HG02588 (cell line): ENCODE results near the gene MOV10L1.
"Not testable (repeated sequence)": the region's sequence is repeated elsewhere in the genome, so short reads cannot be mapped to it uniquely, and the experiment has no call there.

Experiments used
- ATAC-seq: cut with Tn5 transposase; IDR thresholded peaks from one replicate; pipeline ENCODE4 v1.9.1; 2021; ENCODE audit warnings: mild to moderate bottlenecking, moderate library complexity; ENCODE audit not compliant: unreplicated experiment

MOV10L1 gene

DNA sequence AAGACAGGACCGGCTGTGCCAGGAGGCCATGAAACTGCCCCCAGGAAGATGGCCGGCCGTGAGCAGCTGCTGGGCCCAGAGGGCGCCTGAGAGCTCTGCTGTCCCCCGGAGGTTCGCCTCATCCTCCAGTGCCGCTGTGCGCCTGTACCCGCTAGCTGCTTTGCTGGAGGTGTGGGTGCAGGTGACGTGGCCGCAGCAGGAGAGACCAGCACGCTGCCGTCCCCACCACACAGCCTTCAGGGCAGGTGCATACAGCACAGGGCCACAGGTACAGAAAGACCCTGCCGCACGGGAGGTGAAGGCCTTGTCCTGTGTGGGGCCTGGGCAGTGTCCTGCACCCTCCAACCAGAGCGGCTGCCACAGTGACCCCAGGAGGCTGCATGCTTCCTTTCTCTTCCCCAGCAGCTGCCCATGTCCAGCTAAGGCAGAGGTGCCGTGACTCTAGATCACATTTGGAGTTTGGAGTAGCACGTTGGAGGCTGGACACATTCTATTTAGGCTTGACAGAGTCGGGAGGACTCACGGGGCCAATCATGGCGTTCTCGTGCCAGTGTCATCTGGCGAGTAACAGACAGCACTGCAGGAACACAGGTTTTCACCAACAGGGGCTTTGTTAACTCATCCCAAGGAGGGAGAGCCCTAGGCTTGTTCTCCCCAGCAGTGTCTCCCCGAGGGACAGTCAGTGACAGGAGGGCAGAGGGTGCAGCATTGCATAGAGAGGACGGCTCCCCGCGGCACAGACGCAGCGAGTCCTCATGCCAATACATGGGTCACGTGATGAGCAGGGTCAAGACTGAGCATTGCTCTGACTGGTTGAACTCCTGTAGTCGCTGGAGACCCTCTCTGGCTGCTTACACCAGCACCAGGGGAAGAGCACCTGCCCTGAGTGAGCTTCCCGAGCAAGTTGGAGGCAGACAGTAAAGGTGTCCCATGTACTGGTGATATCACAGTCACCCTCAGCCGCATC is 62.0 kb downstream of the MOV10L1 start:
- ATAC-seq = no peak

DNA sequence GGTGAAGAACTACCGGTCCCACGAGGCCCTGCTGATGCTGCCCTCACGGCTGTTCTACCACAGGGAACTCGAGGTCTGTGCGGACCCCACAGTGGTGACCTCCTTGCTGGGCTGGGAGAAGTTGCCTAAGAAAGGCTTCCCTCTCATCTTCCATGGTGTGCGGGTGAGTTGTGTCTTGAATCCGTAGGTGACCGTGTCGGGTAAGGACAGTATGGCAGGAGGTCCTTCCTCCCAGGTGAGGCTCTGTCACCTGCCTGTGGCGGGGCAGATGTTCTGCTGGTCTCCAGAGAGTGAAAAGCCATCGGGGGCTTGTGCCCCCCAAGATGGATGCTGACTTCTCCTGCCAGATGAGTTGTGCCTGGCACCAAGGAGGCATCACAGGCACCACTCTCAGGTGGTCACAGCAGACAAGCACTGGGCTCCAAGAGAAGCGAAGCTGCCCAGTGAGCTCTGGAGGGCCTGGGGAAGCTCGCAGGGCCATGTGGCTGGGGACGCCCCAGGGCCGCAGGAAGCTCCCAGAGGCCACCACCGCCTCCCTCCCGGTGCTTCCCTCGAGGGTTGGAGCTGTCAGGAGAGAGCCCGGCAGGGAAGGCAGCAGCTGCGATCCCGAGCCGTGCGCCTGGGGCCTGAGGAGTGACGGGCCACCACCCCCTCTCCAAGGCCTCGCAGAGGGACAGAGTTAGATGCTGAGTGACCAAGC is 63.4 kb downstream of the MOV10L1 start:
- ATAC-seq = no peak

DNA sequence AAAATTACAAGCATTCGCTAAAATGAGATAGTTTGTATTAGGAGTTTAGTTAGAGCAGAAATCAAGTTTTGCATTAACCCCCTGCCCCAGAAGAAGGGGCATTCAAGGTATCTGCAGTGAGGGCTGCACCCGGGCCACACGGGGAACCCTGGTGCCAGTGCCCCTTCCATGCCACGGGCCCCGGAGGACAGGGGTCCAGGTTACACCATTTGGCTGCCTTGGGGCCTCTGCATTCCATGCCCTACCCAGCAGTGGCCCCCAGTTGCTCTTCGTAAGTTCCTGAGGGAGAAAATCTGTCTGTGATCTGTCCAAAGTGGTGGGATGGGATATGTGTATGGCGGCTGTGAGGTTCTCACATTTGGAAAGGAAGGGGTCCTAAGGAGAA is 63.9 kb downstream of the MOV10L1 start:
- no peak for ATAC-seq

DNA sequence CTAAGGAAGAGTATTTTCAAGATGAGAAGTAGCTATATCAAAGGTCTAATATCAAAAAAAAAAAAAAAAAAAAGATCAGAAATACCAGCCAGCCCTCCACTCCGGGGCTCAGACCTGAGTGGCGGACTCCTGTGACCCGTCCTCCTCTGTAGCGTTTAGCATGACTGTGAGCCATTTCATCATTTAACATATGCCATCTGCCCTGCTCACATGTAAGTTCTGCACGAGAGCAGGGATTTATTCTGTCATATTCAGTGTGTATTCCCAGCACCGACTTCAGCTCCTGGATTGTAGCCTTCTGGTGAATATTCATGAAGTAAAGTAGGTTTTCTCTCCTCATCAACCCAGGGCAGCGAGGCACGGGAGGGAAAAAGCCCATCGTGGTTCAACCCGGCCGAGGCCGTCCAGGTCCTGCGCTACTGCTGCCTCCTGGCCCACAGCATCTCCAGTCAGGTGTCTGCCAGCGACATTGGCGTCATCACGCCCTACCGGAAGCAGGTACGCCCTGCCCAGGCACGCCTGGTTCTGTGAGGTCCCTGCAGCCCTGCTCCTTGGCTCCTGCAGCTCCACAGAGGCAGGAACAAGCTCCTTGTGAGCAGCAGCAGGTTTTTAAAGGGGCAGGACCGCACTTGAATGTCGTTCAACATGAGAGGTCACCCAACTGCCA is 68.0 kb downstream of the MOV10L1 start:
- ATAC-seq = no peak

DNA sequence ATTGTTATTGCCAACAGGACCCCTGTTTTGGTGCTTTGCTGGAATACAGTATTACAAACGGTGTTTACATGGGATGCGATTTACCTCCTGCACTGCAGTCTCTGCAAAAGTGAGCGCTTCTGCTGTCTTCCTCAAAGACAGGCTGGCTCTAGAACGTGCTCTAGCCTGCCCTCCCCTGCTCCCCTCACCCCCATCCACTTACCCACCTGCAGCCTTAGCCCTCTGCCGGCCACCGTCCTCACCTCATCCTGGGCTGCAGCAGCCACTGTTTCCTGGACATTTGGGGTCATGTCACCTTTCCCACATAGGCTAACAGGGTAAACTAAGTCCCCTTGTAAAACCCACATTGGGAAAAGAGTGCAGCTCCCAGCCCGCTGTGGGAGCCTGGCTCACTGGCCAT is 71.1 kb downstream of the MOV10L1 start:
- ATAC-seq = no peak

DNA sequence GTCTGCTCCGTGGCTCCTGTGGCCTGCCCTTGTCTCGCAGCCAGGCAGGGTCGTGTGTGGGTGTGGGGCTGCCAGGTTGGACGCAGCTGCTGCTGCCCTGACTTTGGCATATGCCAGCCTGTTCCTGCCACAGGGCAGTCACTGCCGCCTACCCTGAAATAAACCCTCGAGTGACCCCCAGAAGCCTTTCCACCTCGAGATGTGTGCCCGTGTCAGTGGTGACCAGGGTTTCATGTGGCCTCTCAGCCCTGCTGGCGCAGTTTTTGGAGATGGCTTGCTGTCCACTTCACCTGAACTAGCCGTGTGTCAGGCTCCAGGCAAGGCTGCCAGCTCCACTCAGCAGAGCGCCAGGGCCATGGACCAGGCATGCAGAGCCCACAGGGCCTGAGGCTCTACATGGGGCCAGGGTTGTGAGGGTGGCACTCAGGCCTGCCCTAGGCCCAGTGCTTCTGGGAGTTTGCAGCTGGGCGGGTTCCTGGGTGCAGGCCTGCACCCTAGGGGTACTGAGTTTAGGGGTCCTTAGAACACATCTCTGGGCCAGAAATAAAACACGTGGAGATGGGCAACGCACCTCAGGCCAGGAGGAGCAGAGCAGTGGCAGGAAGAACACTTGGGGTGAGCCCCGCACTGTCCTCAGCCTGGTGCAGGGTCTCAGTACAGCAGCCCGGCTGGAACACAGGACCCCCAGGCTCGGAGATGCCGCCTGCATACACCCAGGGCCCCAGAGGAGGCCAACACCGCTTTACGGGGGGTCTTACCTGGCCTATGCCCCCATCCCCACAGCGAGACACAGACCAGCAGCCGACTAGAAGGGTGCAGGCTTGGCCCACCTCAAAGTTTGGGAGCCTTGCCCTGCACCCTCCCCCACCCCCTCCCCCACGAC is 71.9 kb downstream of the MOV10L1 start:
- no peak for ATAC-seq

DNA sequence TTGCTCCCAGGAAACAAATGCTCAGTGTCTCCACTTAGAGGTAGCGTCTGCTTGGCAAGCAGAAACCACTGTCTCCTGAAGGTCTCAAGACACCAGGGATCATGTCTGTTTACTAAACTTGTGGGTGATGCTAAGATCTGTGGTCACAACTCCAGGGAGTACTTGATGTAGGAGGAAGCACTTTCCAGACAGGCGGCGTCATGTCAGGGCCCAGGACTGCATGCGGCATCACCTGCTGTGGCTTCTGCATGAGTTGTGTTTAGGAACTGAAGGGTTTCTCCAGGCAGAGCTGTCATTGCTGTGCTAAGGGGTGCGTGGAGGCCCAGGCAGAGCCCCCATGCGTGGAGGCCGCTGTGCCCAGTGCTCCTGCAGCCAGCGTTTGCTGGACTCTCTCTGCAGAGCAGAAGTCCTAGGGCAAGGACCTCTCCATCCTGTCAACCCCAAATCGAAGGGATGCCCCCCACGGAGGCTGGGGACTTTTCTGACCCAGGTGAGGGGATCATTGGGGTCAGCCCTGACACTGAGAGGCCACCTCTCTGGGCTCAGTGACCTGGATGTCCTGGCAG is 72.7 kb downstream of the MOV10L1 start:
- ATAC-seq = no peak

DNA sequence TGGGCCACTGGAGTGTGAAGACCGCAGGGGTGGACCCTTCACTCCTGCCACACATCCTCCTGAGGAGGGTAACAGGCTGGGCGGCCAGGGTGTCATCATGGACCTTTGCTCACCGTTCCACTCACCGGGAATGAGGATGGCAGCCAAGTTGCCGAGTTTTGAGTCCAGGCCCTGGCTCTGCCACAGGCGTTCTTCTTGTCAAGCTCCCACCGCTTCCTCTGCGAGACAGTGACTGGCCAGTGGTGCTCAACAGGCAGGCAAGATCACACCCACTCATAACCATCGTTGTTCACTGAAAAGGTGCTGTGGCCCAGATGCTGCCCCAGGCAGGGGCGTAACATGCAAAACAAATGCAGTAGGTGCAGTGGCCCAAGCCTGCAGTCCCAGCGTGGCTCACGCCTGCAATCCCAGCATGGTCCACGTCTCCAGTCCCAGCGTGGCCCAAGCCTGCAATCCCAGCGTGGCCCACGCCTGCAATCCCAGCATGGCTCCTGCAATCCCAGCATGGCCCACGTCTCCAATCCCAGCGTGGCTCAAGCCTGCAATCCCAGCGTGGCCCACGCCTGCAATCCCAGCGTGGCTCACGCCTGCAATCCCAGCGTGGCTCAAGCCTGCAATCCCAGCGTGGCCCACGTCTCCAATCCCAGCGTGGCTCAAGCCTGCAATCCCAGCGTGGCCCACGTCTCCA is 75.8 kb downstream of the MOV10L1 start:
- no peak for ATAC-seq

DNA sequence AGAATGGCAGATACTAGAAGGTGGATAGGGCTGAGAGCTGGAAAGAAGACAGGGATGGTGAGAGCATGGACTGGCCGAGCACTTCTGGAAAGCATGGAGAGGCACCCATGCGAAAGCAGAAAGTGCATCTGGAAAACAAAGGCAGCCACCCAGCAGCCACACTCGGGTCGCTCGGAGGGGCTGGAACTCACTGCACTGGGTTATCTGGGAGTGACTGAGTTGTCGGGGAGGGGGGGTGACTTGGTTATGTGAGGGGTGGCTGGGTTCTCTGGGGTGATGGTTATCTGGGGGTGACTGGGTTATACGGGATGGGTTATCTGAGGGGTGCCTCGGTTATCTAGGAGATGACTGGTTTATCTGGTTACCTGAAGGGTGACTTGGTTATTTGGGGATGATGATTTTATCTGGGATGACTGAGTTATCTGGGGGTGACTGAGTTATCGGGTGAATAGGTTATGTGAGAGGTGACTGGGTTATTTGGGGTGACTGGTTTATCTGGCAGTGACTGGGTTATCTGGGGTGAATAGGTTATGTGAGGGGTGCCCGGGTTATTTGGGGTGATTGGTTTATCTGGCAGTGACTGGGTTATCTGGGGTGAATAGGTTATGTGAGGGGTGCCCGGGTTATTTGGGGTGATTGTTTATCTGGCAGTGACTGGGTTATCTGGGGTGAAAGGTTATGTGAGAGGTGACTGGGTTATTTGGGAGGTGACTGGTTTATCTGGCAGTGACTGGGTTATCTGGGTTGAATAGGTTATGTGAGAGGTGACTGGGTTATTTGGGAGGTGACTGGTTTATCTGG is 78.1 kb downstream of the MOV10L1 start:
- no peak for ATAC-seq

DNA sequence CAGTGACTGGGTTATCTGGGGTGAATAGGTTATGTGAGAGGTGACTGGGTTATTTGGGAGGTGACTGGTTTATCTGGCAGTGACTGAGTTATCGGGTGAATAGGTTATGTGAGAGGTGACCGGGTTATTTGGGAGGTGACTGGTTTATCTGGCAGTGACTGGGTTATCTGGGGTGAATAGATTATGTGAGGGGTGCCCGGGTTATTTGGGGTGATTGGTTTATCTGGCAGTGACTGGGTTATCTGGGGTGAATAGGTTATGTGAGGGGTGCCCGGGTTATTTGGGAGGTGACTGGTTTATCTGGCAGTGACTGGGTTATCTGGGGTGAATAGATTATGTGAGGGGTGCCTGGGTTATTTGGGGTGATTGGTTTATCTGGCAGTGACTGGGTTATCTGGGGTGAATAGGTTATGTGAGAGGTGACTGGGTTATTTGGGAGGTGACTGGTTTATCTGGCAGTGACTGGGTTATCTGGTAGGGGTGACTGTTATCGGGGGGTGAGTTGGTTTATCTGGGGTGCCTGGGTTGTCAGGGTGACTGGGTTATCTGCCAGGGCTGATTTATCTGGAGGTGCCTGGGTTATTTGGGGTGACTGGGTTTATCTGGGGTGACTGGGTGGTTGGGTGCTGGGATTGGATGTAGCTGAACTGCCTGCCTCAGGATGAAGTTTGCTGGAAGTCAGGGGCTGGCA is 78.8 kb downstream of the MOV10L1 start:
- not testable (repeated sequence) for ATAC-seq

DNA sequence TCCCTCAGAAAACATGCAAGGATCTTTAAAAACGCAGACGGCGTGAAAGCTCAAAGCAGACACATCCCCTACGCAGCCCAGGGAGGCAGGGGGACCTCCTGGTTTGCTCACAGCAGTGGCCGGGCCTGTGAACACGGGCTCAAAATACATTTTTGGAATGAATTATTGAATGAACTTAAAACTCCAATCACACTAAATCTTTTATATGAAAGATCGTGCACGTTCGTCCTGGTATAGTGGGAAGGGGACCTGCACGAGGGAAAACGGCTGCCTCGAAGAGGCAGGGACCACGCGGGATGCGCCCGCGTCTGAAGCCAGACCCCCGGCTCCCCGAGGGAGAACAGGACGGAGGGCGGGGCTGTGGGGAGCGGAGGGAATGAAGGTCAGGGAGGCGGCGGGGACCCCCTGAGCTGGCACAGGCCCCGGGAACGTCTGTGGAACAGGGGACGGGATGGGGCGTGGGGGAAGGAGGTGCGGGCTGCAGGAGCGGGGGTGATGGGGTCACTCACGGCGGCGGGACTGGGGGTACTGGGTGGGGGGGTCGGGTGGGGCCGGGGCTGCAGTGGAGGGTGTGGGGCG is 79.5 kb downstream of the MOV10L1 start:
- no peak for ATAC-seq

DNA sequence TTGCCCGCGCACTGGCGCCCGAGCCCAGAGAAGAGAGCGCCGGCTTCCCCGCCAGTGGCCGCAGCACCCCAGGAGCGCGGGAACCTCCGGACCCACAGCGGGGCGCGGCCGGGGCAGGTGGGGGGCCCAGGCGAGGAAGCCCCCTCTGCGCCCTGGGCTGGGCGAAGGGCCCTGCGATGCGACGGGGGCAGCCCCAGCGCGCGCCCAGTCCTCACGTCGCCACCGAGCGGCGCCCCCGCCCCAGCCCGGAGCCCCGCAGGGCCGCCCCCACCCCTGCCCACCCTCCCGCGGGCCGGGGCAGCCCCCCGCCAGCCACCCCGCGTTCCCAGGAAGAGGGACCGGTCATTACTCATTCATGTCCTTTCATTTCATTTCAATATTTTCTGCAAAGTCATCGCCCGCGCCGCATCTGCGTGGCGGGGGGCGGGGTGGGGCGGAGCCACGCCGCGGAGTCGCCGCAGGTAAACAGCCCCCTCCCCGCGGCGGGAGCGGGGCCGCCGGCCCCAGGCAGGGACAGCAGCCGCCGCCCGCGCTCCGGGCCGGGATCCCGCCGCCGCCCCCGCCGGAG is 80.1 kb downstream of the MOV10L1 start:
- ATAC-seq = no peak

DNA sequence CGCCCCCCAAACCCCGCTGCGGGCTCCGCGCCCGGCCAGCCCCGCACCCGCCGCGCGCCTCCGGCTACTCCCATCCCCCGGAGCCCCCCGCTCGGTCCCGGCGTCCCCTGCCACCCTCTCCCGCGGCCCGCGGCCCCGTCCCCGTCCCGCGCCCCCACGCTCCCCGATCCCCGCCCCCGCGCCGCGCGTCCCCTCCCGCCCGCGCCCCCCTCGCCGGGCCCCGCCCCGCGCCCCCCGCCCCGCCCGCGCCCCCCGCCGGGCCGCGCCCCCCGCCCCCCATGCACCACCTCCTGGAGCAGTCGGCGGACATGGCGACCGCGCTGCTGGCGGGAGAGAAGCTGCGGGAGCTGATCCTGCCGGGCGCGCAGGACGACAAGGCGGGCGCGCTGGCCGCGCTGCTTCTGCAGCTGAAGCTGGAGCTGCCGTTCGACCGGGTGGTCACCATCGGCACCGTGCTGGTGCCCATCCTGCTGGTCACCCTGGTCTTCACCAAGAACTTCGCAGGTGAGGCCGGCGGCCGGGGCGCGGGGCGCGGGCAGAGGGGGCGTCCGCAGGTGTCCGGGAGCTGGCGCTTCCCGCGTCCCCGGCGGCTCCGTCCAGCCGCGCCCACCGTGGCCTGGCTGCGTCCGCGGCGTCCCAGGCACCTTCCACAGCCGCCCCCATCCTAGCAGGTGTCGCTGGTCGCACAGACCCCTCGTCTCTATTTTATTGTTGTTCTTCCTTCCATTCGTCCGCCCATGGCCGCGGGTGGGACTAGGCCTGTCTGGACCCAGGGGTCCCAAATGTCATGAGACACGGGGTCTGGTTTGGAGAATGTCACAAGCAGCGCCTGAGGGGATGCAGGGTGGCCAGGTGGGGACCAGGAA is 80.9 kb downstream of the MOV10L1 start, which contains the start of gene PANX2:
PANX2 (plus strand) TSS at position 279 of the 866 bp plus-strand sequence; CDS start at position 279, 0 bp downstream.
- no peak for ATAC-seq

DNA sequence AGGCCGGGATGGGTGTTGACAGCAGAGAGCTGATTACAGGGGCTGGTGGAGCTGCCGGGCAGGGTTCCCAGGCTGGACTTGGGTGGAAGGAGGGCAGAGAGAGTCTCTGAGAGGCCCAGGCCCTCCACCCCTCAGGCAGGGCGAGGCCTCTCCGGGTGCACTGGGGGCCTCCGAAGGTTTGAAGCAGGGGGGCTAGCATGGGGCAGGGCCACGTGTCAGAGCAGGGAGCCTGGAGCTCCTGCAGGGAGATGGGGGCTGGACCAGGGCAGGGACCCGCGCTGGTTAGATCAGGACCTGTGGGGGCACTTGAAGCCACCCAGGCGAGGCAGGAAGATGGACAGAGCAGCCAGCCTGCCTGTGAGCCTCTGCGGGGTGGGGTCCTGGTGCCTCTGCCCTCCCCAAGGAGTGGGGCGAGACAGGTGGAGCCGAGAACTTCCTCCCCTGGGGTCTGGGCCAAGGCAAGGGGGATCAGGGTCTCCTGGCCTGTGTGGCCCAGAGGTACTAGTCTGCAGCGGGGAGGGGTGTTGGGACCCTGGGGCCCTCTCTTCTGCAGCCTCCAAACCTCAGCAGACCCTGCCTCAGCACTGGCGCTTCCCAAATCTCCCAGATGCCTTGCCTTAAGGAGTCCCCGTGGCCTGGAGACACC is 81.6 kb downstream of the MOV10L1 start:
- ATAC-seq = no peak

DNA sequence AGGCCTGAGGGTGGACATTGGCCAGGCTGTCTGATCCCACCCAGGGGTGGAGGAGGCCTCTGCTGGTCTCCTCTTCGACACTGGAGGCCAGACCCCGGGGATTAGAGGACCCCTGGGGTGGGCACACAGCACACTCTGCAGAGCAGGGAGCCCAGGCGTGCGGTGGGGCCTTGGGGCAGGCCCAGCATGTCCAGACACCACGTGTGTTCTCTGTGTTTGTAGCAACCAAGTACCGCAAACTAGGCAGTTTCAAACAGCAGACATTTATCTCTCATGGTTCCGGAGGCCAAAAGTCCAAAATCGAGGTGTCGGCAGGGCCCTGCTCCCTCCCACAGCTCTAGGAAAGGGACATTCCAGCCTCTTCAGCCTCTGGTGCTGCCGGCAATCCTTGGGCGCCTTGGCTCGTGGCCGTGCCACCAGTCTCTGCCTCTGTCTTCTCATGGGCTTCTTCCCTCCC is 82.2 kb downstream of the MOV10L1 start:
- no peak for ATAC-seq
